ENCODE results near the gene ZNRD2. TPM values are rescaled to one million over a fixed set of nuclear protein-coding genes. Genes with fewer than 3 reads are reported as not detected.

Gene ZNRD2
- total RNA-seq, 1 experiment from 2014 or later: 61.2 TPM

GRCh38 chr11:65562020-65562419 lies 8.3 kb upstream of the ZNRD2 start:
- Histone ChIP-seq H3K27ac (ENCODE audit: low read length) (no peak overlapping the region), H3K4me3 (ENCODE audit: low read depth in 2 of 2, low read length in 2 of 2) (no peak overlapping the region), H3K36me3 (ENCODE audit: control insufficient read depth, insufficient read depth, low read length) (no peaks in the 10 kb centered on the region), H3K4me1 (ENCODE audit: control insufficient read depth, insufficient read depth, low read length) (peaks cover 33% of the 10 kb centered on the region), H3K27me3 (ENCODE audit: control insufficient read depth, insufficient read depth, low read length) (no peaks in the 10 kb centered on the region), H3K9me3 (ENCODE audit: control insufficient read depth, insufficient read depth, low read depth, low read length) (no peaks in the 10 kb centered on the region)
- CTCF ChIA-PET: interaction anchor here (0.7 kb wide), 1 partner anchor 10 kb away, joined by 3 read pairs; the partner anchor contains the start of gene FAM89B
- in situ Hi-C loops (cut with HindIII; ENCODE audit: low pct_unique_long_range_greater_than_20kb, low sequenced_read_pairs): no loop called here
- POLR2A ChIA-PET: interaction anchor here (0.5 to 0.7 kb wide), 2 partner anchors 15 to 363 kb away, joined by 3 to 4 read pairs; no protein-coding TSS in a partner anchor
- ATAC-seq (no peak), DNase-seq (ENCODE audit: low read depth, low spot score) (no peak)
- BruUV-seq (replicated peaks): no TSS peak
- TF ChIP-seq TCF7L2 (IDR thresholded peaks at IDR 0.05; ENCODE audit: low read depth, low read length) (no peak), SIN3A (IDR thresholded peaks at IDR 0.05; ENCODE audit: borderline replicate concordance, insufficient read depth, low read depth, low read length) (no peak), CTCF (IDR thresholded peaks at IDR 0.05) (no peak), POLR2AphosphoS5 (IDR thresholded peaks at IDR 0.05; ENCODE audit: low read depth, low read length) (no peak), REST (IDR thresholded peaks at IDR 0.05; ENCODE audit: insufficient read depth in 1 of 2, low read depth in 2 of 2, low read length in 1 of 2) (no peak)
- intact Hi-C loops (cut with micrococcal nuclease; ENCODE audit: unreplicated experiment): no loop called here

GRCh38 chr11:65562788-65563187 lies 7.5 kb upstream of the ZNRD2 start:
- in situ Hi-C loops (cut with HindIII; ENCODE audit: low pct_unique_long_range_greater_than_20kb, low sequenced_read_pairs) (no loop called here), intact Hi-C loops (cut with micrococcal nuclease; ENCODE audit: unreplicated experiment) (no loop called here)
- ChIA-PET POLR2A (no interaction called here), CTCF (interaction anchor here (0.6 to 0.7 kb wide), 2 partner anchors 182 to 189 kb away, joined by 4 to 9 read pairs; no protein-coding TSS in a partner anchor)
- ATAC-seq (no peak), DNase-seq (ENCODE audit: low read depth, low spot score) (no peak)
- TF ChIP-seq POLR2AphosphoS5 (IDR thresholded peaks at IDR 0.05; ENCODE audit: low read depth, low read length): no peak
- TF ChIP-seq TCF7L2 (IDR thresholded peaks at IDR 0.05; ENCODE audit: low read depth, low read length): no peak
- TF ChIP-seq REST (IDR thresholded peaks at IDR 0.05; ENCODE audit: insufficient read depth in 1 of 2, low read depth in 2 of 2, low read length in 1 of 2): no peak
- no peak for TF ChIP-seq SIN3A (IDR thresholded peaks at IDR 0.05; ENCODE audit: borderline replicate concordance, insufficient read depth, low read depth, low read length)
- TF ChIP-seq CTCF (IDR thresholded peaks at IDR 0.05): no peak
- no peaks in the 10 kb centered on the region for H3K27me3 ChIP-seq (ENCODE audit: control insufficient read depth, insufficient read depth, low read length)
- no peak overlapping the region for H3K4me3 ChIP-seq (ENCODE audit: low read depth in 2 of 2, low read length in 2 of 2)
- peaks cover 29% of the 10 kb centered on the region for H3K4me1 ChIP-seq (ENCODE audit: control insufficient read depth, insufficient read depth, low read length)
- no peaks in the 10 kb centered on the region for H3K36me3 ChIP-seq (ENCODE audit: control insufficient read depth, insufficient read depth, low read length)
- BruUV-seq (replicated peaks): no TSS peak
- H3K9me3 ChIP-seq (ENCODE audit: control insufficient read depth, insufficient read depth, low read depth, low read length): no peaks in the 10 kb centered on the region
- no peak overlapping the region for H3K27ac ChIP-seq (ENCODE audit: low read length)
